HG03558 (cell line): ENCODE results near the gene CYP2J2.
A peak's percentile ranks its signal among the peaks of the same experiment; 100 is the strongest.
"Not testable (repeated sequence)": the region's sequence is repeated elsewhere in the genome, so short reads cannot be mapped to it uniquely, and the experiment has no call there.

Experiments
- ATAC-seq: cut with Tn5 transposase; IDR thresholded peaks from one replicate; pipeline ENCODE4 v1.9.1; 2021; ENCODE audit warnings: moderate number of reproducible peaks; ENCODE audit not compliant: unreplicated experiment; ENCODE audit errors: extremely low read depth

Gene CYP2J2, protein sequence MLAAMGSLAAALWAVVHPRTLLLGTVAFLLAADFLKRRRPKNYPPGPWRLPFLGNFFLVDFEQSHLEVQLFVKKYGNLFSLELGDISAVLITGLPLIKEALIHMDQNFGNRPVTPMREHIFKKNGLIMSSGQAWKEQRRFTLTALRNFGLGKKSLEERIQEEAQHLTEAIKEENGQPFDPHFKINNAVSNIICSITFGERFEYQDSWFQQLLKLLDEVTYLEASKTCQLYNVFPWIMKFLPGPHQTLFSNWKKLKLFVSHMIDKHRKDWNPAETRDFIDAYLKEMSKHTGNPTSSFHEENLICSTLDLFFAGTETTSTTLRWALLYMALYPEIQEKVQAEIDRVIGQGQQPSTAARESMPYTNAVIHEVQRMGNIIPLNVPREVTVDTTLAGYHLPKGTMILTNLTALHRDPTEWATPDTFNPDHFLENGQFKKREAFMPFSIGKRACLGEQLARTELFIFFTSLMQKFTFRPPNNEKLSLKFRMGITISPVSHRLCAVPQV

DNA sequence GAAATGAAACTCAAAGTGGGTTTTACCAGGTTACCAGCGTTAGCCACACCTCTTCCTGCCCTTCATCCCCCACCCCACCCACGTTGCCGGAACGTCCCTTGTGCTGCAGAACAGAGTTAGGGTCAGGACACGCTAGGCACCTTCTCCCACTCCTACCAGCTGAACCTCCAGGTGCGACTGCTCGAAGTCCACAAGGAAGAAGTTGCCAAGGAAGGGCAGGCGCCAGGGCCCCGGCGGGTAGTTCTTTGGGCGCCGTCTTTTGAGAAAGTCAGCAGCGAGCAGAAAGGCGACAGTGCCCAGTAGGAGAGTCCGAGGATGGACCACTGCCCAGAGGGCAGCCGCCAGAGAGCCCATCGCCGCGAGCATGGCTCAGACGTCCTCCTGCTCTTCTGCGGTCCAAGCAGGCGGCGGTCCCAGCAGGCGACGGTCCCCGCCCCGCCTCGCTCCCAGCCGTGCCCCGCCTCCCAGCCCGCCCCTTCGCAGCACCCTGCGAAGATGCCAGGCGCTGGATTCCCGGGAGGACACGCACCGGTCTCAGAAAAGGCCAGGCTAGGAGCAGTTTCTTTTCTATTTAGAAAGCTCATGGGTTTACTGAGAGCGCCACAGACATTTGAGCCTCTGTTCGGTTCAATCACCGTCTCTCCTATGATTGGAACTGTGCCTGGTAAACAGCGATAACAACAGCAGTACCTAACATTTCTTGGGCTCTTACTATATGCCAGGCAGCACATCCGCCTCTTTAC, at the start of gene CYP2J2:
TSS of gene CYP2J2 (minus strand) at position 393 of the 743 bp plus-strand sequence. CDS start at position 366, 27 bp downstream.
- ATAC-seq = no peak

DNA sequence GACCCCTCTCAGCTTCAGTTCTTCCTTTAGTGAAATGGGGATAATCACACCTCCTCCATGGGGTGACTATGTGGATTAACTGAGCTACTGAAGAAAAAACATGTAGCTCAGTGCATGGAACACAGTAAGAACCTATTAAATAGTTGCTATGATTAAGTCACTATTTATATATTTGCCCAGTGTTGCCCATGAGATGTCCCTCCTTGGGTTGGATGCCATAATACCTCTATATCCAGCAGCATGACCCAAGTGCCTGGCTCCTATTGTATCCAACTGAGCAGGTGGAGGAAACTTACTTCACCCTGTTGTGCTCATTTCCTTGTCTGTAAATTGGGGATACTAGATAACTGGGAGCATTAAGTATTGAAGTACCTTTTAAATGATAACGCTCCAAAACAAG, 47.1 kb upstream of the CYP2J2 start:
- ATAC-seq = no peak

DNA sequence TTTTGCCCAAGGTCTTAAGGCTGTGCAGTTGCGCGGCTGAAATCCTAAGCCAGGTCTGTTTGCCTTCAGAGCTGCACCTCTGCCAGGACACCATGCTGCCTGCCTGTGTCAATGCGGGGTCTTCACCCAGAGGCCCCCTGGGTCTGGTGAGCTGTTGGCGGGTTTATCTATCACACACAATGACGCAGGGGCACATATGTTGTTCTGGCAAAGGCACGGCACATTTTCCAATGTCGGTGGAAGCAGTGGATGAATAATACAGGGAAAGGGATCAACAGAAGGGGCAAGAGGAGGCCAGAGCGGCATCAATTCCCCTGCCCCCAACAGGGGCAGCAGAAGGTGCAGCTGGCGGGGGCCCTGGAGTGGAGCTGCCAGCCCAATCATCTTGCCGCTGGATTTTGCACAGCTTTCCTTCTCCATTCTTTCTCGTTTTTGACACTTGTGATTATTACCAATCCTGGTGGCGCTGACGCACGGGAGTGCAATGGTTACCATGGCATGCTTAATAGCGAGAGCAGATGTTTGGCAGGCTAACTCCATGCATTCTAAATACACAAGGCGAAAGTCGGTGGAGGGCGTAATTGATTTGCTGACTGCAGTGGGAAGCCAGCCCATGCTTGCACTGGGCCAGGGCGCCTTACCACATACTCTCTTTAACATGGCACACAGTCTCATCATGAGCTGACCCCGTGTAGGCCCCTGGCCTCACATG, 45.8 kb upstream of the CYP2J2 start:
- no peak for ATAC-seq

DNA sequence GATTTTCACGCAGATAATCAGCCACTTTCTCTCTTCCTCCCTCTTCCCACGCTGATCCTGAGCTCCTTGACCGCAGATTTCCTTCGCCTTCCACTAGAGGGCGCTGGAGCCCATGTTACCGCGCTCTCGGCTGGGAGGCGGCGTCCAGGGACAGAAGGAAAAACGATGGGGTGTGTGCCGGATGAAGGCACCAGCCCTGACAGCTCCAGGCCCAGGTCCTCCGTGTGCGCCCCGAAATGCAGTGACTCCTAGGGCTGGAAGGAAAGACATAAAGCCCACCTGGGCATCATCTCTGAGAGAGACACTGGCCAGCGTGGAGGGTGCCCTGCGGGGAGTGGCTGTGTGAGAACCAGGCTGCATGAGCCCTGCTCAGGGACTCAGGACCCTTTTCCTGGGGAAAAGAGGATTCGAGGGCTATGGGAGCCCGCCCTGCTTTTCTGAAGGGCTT, 44.9 kb upstream of the CYP2J2 start:
- no peak for ATAC-seq

DNA sequence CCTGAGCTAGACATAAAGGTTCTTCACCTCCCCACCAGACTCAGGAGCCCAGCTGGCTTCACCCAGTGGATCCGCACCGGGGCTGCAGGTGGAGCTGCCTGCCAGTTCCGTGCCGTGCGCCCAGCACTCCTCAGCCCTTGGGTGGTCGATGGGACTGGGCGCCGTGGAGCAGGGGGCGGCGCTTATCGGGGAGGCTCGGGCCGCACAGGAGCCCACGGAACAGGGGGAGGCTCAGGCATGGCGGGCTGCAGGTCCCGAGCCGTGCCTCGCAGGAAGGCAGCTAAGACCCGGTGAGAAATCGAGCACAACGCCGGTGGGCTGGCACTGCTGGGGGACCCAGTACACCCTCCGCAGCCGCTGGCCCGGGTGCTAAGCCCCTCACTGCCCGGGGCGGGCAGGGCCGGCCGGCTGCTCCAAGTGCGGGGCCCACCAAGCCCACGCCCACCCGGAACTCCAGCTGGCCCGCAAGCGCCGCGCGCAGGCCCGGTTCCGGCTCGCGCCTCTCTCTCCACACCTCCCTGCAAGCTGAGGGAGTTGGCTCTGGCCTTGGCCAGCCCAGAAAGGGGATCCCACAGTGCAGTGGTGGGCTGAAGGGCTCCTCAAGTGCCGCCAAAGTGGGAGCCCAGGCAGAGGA, 43.1 kb upstream of the CYP2J2 start:
- ATAC-seq = not testable (repeated sequence)

DNA sequence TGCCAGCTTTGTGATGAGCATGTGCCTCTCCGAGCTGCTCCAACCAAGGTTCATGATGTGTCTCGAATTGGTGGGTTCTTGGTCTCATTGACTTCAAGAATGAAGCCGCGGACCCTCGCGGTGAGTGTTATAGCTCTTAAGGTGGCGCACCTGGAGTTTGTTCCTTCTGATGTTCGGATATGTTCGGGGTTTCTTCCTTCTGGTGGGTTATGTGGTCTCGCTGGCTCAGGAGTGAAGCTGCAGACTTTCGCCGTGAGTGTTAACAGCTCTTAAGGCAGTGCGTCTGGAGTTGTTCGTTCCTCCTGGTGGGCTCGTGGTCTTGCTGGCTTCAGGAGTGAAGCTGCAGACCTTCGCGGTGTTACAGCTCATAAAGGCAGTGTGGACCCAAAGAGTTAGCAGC, 42.2 kb upstream of the CYP2J2 start:
- not testable (repeated sequence) for ATAC-seq

DNA sequence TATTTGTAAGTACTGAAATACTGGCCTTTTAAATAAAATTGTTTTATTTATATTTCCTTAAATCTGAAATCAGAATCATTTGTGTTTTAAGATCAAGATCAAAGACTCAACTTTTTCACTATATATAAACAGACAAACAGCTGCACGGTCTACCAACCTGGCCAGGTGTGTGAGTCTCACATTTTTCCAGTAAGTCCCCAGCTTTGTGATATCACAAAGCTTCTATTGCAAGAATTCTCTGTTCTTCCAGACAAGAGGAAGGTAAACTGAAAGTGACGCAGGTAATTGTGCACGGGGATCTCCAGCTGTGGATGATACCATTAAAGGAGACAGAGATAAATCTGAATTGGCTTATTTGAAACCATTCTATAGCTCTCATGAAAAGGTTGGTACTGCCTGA, 41.2 kb upstream of the CYP2J2 start:
- no peak for ATAC-seq

DNA sequence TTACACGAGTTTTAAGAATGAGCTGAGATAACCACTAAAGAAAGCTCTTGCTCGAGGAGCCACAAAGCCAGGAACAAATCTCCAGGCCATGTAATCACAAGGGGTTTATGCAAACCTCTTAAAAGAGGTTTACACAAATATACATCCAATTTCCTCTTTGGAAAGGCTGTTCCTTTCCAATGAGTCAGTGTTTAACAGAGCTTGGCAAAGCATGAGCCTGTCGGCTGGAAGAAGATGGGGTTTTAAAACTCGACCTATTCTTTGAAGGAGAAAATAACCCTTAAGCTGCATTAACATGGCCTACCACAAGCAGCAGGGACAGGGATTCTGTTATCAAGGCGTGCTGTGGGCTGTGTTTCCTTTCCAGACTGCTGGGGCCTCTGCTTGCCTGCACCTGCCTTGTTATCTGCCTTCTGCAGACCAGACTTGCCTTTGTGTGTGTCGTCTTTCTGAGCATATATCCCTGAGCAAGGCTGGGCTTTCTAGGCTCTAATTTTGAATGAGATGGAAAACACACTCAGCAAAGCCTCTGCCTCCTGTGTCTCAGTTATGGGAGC, 40.6 kb upstream of the CYP2J2 start:
- no peak for ATAC-seq

DNA sequence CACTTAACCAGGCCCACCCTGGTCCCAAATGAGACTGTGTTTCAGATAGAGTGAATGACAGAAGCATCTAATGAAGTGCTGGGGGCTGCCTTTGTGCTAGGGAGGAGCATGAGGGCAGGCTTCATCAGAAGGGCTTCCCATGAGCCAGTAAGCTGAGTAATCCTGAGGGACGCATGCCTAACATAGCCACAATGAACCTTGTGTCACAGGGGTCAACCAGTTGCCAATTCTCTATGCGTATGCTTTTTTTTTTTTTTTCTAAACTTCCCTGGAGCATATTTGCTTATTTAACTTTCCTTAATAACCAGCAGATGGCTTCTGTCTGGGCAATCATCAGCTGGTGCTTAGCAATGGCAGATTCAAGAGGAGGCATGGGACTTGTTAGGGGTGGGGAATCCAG, 25.5 kb upstream of the CYP2J2 start:
- ATAC-seq = no peak

DNA sequence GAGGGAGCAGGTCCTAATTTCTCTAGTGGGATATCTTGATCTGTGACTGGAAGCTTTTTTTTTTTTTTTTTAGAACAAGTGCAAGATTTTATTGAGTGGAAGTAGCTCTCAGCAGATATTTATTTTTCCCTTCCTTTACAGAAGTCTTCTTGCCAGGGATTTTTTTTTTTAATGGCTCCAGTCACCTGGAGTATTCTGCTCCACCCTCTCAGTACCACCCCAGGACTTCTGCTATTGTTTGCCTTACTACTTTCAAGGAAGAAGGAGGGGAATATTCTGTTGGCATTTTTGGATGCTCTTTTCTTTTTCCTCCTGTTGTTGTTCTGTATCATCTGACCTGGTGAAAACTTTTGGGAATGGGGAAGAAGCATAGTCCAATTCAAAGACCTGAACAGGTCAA, 23.1 kb upstream of the CYP2J2 start:
- no peak for ATAC-seq

DNA sequence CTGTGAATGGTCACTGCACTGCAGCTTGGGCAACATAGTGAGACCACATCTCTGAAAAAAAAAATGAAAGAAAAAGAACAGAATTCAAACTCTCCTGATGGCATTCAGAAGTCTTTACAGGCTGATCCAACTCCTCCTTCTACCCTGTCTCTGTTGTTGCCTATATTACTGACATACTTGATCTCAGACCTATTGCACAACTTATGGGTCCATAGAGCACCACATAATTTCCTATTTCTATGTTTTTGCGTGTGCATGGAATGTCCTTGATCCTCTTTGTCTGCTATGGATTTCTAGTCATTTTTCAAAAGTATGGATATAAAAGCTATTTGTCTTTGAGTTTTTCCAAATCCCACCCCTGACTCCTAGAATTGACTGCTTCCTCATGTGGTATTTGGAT, 22.4 kb upstream of the CYP2J2 start:
- ATAC-seq = no peak

DNA sequence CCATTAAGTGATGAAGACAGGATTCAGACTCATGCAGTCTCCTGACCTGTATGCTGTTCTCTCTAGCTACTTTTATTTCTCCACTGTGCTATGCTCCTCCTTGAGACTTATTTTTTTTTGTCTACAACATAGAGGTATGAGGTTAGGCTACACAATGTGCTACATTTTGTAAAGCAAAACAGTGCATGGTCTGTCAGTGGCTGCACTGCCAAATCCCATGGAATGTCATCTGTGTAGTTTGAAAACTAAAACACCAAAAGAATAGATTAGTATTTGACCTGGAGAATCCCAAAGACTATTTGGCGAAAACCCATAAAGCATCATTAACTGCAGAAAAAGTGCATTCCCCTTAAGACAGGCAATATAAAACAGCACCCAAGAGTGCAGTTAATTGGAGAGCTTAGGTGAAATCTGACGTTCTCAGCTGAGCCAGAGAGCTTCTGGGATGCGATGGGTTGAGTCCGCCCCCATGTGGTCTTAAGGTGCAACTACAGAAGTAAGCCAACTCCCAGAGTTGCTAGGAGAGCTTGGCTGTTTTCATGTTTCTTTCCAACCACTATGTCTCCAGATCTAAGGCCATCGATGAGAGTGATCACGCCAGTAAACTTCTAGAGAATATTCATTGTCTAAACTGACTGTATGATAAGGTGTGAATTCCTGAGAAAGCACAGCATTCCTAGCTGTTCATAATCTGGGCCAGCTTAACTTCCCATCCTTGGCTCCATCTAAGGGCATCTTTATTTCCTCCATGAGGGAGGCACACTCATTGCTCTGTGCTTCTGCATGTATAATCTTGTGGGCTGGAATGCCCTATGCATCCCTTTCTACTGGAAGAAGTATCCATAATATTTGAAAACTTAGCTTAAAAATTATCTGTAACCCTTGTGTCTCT, 20.7 kb upstream of the CYP2J2 start:
- peak; percentile 62 for ATAC-seq

DNA sequence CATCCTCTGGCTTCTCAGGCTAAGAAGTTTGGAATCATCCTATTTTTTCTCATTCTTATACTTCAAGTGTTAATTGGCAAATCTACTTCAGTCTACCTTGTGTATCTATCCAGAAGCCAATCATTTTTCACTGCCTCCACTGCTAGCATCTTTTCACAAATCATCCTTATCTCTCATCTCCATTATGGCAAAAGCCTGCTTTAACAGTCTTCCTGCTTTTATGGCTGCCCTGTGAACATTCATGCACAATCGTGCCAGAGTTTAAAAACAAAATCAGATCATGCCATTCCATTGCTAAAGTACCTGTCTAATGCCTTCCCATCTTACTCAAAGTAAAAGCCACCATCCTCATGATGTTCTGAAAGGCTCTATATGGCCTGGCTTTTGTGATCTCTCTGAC, 19.2 kb upstream of the CYP2J2 start:
- ATAC-seq = no peak

DNA sequence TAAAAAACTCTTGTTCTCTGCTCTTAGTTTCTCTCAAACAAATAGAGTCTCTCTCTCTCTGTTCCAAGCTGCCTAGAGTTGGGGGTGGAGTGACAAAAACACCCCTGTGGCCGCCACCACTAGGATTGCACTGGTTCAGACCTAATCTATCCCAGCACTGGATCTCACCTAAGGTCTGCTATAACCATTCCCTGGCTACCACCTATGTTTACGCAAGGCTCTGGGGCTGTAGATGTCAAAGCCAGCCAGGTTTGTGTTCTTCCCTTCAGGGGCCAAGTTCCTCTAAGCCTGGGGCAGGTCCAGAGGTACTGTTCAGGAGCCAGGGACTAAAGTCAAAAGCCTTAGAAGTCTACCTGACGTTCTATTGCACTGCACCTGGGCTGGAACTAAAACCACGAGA, 12.8 kb upstream of the CYP2J2 start:
- no peak for ATAC-seq

DNA sequence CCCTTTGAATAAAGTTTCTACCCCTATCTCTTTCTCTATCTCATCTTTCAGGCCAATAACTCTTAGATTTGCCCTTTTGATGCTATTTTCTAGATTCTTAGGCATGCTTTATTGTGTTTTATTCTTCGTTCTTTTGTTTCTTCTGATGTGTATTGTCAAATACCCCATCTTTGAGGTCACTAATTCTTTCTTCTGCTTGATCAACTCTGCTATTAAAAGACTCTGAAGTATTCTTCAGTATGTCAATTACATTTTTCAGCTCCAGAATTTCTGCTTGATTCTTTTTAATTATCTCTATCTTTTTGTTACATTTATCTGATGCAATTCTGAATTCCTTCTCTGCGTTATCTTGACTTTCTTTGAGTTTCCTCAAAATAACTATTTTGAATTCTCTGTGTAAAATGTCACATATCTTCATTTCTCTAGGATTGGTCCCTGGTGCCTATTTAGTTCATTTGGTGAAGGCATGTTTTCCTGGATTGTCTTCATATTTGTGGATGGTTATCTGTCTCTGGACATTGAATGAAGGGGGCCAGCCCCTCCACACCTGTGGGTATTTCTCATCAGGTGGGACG, 11.2 kb upstream of the CYP2J2 start:
- no peak for ATAC-seq

DNA sequence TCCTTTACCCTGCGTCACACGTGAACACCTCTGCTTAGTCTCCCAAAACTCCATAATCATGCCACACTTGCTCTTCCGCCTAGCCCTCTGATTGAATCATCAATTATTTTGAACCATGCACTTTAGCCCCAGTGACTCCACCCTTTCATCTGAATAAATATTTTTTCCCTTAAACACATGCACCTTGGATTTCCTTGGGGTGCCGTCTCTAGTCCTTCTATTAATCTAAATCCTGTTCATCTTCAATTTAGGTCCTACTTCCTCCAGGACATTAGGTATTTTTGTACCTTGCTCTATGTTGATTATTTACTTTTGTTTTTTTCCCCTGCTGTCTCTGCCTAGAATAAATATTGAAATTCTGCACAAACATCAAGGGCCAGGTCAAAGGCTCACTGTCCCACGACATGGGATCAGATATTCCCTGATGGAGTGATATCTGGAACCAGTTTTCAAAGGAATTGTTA, 9.8 kb upstream of the CYP2J2 start:
- no peak for ATAC-seq

DNA sequence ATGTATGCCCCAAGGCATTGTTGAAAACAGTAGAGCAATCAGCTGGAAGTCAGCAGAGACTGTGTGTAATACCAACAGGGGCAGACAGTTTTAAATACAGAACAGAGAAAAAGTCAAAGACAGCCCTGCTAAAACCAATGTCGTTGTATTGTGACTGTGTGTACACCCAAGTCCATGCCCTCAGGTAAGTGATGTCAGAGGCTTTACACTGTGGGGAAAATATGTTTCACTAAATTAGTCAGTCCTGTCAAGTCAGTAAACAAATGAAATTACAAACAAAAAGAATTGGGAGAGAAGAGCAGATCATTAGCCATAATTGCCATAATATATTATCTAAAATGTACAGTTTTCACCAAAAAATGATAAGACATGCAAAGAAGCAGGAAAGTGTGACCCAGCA, 2.4 kb upstream of the CYP2J2 start:
- ATAC-seq = no peak

DNA sequence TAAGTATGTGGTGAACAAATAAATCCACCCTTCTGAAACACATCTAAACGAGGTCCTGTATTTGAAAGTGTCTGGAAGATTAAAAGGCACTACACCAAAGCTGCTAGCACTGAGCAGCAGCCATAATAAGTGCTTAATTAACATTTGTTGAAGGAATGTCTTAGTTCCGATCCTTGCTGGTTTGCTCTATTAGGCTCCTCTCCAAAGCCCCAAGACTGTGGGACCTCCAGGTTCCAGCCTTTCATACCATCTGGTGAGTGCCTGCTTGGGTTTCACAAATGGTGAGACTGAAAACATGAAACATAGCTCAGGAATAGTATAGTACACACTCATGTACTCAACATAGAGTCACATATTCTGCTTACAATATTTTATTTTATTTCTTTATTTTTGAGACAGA, 640 bp upstream of the CYP2J2 start:
- ATAC-seq = no peak

DNA sequence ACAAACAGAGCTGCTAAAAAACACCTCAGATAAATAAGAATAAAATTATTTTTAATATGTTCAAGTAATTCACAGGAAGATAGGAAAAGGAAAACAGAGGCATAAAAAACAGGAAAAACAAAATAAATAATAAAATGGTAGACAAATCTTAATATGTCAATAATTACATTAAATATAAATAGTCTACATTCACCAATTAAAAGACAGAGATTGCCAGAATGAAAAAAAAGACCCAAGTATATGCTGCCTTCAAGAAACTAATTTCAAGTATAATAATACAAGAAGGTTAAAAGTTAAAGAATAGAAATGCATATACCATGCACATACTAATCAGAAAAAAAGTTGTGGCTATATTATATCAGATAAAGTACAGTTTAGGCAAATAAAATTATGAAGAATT, 1.9 kb downstream of the CYP2J2 start:
- ATAC-seq = no peak
